OCI-M2 (cell line): ENCODE data around the gene MYO1E.
"Not testable (repeated sequence)": the region's sequence is repeated elsewhere in the genome, so short reads cannot be mapped to it uniquely, and the experiment has no call there.

ENCODE experiments used
- DNase-seq: peaks from one replicate; lab custom pipeline; 2025; ENCODE audit not compliant: unreplicated experiment; lab: John Stamatoyannopoulos, UW

Gene MYO1E

DNA sequence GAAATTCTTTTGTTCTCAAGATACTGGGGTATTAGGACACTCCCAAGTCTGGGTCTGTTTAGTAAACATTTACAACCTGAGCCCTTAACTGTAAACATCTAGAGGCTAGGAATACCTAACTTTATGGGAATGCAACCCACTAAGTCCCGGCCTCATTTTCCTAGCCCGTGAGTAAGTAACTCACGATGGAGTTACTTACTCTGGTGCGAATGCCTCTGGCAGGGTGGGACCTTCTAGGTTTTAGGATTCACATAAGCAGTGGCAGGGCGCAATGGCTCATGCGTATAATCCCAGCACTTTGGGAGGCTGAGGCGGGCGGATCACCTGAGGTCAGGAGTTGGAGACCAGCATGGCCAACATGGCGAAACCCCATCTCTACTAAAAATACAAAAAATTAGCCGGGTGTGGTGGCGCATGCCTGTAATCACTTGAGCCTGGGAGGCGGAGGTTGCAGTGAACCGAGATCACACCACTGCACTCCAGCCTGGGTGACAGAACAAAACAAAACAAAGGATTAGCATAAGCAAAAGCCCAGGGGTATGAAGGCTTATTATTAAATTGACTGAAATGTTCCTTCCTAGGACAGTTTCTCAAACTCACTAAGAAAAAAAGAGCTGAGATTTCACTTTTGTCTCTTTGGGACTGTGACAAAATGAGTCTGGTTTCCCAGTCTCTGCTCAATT is 14.7 kb upstream of the MYO1E start:
- not testable (repeated sequence) for DNase-seq

DNA sequence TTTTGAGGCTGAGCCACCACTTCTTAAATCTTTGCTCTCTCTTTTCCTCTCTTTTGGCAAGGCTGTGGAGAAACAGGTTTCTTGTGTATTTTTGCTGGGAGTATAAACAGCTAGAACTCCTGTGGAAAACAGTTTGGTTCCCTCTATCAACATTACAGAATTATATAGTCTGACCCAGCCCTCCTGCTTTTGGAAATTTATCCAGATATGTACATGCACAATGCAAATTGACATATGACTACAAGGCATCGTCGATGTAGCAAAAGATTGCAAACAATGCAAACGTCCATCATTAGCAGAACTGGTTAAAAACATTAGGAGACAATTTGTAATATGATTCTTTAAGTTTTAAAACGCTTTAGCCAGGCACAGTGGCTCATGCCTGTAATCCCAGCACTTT is 12.5 kb upstream of the MYO1E start:
- no peak for DNase-seq

DNA sequence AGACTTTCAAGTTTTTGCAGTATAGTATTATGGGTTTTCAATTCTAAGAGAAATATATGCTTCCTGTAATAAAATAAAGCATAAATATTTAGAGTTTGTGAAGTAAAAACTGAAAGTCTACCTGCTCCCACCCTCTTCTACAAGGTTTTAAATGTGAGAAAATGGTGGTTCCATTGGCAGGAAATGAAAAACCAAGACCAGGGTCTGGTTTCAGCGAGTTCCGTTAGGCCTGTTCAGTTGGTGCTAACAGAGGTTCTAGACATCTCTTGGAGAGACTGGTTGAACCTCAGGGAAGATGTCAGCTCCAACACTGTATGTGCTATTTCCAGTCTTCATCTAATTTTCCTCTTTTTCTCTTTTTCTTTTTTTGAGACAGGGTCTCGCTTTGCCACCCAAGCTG is 11.8 kb upstream of the MYO1E start:
- no peak for DNase-seq

DNA sequence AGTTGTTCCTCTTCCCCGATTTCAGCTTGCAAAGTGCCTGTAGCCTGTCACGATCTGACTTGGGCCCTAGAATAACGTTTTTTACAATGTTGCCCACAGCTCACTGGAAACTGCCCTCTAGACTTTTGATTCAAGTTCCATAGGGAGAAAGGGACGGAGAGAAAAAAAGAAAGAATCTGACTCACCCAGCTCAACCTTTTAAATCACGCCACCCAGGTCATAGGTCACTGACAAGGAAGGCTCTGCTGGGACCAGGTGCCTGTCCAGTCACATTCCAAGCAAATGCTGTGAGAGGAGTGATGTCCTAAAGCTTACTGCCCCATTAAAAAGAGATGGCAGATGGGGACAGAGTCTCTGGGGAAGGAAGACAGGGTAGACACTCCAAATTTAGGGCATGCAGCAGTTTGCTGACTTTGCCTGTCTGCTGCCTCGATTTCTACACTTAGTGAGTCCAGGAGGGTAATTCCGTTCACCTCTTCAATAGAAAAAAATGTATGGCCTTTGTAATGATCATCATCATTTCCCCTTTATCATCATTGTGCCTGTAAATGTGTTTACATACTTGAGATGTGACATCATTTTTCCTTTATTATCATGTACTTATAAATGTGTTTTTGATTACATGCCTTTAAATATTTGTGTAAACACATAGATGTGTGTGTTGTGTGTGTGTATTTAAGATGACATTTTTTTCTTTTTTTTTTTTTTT is 8.4 kb upstream of the MYO1E start:
- DNase-seq = no peak

DNA sequence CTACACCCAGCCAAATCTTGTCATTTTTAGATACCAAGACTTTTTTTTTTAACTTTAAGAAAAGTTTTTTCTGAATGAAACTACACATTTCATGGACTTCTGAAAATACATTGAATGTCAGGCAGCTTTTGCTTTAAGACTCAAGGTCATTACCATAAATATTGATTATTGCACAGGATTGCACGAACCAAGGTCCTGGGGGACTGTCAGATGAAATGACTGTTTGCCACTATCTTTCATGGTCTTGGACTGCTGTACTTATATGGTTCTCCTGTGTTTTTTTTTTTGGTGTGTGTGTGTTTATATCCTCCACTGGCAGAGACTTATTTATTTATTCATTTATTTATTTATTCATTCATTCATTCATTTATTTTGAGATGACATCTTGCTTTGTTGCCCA is 6.9 kb upstream of the MYO1E start:
- no peak for DNase-seq

DNA sequence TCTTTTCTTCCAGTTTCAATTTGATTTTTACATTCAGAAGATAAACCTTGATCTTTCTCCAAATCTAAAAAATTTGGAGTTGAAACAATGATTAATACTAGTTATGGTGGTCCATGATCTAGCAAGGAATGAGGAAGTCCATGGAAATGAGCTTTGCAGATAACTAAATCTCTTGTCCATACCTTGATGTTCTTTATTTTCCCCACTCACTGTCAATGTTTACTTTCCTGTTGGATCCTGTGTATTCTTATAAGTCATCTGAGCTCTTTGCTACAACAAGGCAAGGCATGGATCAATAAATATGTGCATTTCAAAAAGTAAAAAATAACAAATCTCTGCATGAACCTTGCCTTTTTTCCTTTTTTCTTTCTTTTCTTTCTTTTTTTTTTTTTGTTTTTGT is 6.2 kb upstream of the MYO1E start:
- no peak for DNase-seq

DNA sequence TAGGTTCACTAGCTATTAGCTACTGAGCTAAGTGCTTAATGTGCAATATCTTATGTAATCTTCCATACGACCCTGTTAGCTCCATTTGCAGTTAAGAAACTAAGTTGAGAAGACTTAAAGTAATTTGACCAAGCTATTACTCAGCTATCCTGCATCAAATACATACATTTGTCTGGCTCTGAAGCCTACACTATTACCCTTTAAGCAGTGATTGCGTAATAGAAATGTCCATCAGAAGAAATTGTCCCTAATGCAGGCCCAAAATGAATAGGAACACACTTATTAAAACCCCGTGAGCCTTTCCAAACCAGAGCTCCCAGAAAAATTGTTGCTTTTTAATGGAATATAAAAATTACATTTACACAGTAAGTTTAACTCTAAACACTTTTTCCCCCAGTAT is 5.3 kb upstream of the MYO1E start:
- no peak for DNase-seq

DNA sequence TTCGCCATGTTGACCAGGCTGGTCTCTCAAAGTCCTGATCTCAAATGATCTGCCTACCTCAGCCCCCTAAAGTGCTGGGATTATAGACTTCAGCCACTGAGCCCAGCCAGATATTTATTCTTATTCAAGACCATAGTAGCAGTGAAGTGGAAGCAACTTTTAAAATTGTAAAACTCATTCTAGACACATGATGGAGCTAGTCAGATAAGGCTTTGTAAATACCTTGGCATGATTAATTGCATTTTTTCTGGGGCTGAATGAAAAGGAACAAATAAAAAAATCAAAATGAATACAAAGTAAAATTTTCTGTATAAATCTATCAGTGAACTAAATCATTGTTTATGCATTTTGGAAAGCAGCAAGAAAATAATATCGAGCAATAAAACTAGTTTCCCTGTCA is 4.1 kb upstream of the MYO1E start:
- no peak for DNase-seq

DNA sequence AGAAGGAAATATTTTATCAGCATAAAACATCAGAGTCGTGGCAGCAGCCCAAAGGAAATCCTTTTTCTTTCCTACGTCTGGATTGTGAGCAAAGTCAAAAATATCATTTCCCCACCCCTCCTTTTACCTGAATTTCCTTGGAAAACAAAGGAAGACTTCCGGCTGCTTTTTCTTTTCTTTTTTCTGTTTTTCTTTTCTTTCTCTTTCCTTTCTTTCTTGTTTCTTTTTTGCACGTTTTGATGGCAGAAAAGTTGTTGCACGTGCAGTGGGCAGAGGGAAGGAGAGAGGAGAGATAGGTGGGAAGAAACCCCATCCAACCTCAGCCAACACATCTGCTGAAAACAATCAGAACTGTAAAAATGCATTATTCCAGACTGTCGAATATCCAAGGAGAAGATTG is 544 bp upstream of the MYO1E start:
- DNase-seq = no peak

DNA sequence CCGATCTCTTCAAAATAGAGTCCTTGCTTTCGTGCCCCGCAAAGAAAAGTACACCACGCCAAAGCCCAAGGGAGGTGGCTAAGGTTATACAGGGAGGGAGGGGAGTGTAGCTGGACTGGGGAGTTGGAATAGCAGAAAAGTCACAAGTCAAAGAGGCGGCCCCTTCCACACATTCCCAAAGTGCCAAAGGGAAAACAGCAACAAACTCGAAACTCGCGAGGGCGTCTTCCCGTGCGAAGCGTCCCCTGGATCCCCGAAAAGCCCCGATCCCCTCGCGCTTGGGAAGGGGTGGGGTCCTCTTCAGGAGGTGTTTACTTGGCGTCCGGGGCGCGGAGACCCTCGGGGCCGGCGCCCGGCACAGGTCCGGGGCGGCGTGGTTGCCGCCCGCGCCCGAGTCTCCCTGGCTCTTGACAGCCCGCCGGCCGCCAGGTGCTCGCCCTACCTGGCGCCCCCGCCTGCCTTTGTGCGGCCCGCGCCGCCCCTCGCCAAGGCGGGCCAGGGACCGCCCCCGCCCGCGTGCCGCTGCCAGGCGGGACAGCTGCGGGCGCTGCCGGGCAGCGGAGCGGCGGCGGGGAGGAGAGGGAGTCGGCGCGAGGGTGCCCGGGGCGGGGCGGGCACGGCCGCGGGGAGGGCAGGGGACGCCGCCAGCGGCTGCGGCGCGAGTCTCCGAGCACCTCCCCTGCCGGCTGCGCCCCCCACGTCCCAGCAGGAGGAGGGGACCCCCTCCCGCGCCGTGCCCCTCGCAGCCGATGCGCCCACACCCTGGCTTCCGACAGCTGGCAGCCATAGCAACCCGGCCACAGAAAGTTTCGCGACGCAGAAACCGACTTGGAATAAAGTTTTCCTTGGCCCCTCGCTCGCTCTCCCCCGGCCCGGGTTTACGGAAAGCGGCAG is 966 bp downstream of the MYO1E start:
- no peak for DNase-seq

DNA sequence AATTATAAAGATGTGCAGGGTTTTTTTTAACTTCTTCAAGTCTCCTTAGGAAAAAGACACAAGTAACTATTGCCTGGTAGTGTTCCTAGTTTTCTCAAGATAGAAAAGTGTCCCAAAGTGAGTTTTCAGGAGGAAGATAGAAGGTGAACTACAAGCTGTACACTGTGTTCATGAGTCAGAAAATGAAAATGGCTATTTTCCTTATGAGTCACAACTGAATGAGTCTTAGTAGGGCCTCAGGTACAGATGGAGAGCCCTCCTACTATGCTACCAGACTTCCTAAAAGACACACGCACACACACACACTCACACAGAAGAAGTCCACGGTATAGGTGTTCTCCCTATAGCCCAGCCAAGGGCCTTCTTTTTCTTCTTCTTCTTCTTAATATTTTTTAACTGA is 3.1 kb downstream of the MYO1E start:
- DNase-seq = no peak

DNA sequence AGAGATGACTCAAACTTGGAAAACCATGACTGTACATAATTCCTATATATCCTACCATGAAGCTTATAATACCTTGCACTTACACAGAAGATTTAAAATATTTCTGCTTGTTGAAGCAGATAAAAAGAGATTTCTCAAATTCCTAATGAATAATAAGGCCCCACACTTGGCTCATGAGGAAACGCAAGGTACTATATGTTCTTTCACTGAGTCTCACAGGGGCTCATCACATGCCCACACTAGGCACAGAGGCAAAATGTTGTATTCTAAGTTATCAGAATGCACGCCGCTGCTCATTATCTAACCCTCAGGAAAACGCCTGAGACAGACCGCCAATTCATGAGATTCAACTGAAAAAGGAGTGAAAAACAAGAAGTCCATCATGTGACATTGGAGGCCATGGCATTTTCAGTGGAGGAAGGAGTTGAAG is 5.6 kb downstream of the MYO1E start:
- DNase-seq = no peak

DNA sequence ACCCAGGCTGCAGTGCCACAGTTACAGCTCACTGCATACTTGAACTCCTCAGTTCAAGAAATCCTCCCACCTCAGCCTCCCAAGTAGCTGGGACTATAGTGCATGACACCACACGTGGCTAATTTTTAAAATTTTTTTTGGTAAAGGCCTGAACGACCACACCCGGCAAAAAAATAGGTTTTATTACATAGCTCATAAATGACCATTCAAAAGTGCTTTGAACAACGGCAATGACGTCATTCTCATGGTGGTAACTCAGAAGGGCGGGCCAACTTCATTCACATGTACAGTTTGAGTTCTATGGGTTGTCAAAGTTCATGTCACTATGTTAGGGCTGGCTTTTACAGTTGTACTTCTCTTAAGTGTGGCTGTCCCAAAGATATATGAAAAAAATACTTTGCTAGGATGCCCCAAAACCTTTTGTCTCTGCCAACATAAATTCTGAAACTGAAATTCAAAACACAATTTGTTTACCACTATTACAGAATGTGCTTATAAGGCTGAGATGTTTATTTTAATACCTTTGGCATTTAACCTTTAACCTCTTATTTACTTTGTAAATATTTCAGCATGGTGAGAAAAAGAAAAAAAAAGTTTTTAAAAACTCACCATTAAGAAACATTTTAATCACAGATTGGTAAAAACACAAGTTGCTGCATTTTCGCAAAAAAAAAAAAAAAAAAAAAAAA is 6.2 kb downstream of the MYO1E start:
- no peak for DNase-seq

DNA sequence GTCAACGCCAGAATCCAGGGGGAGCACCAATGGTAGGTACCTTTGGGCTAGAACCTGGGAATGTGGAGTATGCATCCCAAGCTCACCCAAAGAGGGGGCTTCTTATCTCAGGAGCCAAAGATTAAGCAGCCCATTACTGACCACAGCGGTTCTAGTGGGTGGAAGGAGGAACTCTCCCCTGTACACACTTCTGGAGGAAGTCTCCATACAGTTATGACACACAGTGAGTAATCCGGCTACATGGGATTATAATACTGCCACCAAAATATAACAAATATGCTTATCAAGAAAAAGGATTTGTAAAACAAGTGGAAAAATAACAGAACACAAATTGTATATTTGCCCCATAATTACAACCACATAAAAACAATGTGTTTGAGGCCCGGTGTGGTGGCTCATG is 8.4 kb downstream of the MYO1E start:
- DNase-seq = no peak

DNA sequence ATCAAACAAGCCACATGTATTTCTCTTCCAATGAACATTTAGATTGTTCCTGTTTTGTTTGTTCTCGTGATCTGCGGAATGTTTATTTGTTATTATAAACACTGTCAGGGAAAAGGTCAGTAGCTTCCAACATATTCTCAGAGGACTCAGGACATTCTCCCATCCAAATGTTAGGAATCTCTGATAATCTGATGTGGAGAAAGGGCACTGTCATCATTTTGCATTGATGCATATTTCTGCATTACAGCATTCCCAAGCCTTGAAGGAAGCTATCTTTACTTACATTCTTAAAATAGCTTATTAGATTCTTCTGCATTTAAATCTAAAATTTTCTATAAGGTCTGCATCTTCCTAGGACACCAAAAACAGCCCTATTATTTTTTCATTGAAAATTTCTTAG is 10.3 kb downstream of the MYO1E start:
- no peak for DNase-seq

DNA sequence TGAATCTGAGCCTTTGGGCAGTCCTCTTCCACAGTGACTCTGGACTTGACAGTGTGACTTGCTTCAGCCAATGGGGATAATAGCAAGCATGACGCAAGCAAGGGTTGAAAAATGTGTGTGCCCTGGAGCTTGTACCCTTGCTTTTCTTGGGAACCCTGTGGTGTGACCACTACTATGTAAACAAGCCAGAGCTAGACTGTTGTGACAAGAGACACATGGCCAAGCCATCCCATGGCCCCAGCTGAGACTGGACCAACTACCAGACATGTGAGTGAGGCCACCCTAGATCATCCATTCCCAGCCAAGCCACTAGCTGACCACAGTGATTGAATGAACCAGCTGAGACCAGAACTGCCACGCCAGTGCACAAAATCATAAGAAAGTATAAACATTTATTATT is 11.8 kb downstream of the MYO1E start:
- DNase-seq = no peak

DNA sequence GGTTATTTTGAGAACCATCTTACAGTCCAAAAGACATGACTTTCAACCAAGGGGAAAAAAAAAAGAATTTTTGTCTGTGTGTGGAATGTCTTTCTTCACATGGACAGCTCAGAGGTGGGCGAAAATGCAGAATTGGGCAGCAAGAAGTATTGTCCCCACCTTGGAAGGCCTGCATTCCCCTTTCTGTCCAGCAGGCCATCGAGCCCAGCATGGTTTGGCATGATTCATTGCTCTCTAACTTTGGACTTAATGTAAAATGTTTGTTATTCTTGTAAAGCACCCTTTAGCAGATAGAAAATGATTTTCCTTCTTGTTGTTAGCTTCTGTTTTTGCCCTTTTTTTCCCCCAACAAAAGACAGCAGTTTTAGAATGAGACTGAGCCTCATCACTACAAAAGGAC is 12.4 kb downstream of the MYO1E start:
- no peak for DNase-seq

DNA sequence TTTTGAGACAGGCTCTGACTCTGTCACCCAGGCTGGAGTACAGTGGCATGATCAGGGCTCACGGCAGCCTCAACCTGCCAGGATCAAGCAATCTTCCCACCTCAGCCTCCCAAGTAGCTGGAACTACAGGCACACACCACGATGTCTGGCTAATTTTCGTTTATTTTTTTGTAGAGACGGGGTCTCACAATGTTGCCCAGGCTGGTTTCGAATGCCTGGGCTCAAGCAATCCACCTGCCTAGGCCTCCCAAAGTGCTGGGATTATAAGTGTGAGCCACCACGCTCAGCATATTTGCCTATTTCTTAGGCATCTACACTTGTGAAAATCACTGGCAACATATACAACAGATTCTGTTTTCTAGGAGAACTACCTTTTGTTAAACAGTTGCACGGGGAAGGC is 16.9 kb downstream of the MYO1E start:
- no peak for DNase-seq

DNA sequence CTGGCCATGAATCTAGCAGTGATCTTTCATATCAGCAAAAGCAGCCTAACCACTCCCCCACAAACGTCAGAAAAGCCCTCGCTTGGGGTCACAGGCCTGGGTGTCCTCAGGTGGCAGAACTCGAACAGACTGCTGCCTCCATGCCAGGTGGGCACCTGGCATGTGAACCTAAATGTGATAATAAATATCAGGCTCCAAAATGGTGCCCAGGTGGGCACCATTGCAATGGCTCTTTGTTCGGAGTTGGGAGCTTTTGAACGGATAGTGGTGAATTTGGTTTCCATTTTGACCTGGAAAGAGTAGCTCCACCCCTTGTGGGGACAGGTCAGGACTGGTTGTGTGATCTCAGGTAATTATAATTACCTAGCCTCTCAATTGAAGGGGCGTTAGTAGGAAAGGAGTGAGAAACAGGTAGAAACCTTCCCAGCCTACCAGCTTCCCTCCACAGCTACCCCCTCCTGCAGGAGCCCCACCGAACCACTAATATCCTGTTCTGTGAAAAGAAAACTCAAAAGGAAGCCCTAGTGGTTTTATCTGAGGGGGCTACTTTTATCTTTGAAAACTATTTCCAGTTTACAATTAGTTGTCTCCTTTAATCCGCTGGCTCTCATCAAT is 18.1 kb downstream of the MYO1E start:
- DNase-seq = no peak

DNA sequence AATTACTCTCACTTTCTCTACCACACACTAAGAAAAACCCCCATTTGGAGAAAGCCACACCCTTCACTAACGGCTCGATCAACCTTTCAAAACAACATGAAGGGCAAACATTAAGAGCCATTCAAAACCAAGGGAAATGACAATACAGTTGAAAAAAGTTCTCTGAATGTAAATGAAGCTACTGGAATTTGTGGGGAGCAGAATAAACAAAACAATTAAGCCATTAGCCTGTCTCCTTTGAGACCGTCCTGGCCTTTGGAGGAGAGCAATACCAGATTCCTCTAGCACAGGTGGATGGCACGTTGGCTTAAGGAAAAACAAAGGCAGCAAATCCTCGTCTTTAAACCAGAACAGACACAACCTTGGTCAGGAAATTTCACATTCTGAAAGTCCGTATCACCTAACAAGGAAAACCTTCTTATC is 18.7 kb downstream of the MYO1E start:
- no peak for DNase-seq

DNA sequence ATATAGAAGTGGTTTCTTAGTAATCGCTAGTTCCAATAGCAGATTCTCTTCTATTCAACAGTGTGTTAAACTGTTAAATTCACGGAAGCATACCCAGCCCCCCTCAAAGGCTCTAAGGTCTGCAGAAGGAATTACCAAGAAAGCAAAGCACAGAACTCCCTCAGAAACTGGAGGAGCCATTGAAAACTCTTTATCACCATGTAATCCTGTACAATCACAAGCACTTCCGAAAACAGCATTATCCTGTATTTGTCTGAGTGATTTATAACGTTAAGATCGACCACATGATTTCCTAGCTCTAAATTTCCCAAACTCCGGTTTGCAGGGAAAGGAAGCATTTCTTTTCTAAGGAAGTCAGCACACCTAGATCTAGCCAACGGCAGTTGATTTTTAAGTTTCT is 20.0 kb downstream of the MYO1E start:
- DNase-seq = no peak
